Activated CD8-positive, alpha-beta memory T cell treated with anti-CD3 and anti-CD28 coated beads, Interleukin-2, amount 50 U/mL, for 24 hours (primary cell): ENCODE data around the gene FAM47B.

ENCODE experiments used
- DNase-seq: peaks from one replicate; pipeline ENCODE4 v3.0.0-alpha.2; 2020; ENCODE audit errors: extremely low read depth

FAM47B gene

GRCh38 chrX:34942496-34942895, at the start of gene FAM47B:
TSS of gene FAM47B (plus strand) at chrX:34942796. CDS start at chrX:34942832, 36 bp downstream.
- no peak for DNase-seq

GRCh38 chrX:34893741-34894140, 48.9 kb upstream of the FAM47B start:
- no peak for DNase-seq

GRCh38 chrX:34900691-34901090, 41.9 kb upstream of the FAM47B start:
- DNase-seq, result no peak

GRCh38 chrX:34901761-34902160, 40.8 kb upstream of the FAM47B start:
- DNase-seq, result no peak

- no peak for DNase-seq
These were observed 39.3 kb upstream of the FAM47B start for GRCh38 chrX:34903316-34903715.

GRCh38 chrX:34909151-34909550, 33.4 kb upstream of the FAM47B start:
- DNase-seq, result no peak

GRCh38 chrX:34915463-34916225, 27.0 kb upstream of the FAM47B start:
- DNase-seq, result no peak

- no peak for DNase-seq
These were observed 25.4 kb upstream of the FAM47B start for GRCh38 chrX:34917146-34917545.

- DNase-seq, result no peak
These were observed 24.4 kb upstream of the FAM47B start for GRCh38 chrX:34918091-34918736.

GRCh38 chrX:34918856-34919255, 23.7 kb upstream of the FAM47B start:
- no peak for DNase-seq

- no peak for DNase-seq
These were observed 14.7 kb upstream of the FAM47B start for GRCh38 chrX:34927866-34928265.

GRCh38 chrX:34943235-34943634, 639 bp downstream of the FAM47B start:
- DNase-seq, result no peak

- DNase-seq, result no peak
These were observed 14.3 kb downstream of the FAM47B start for GRCh38 chrX:34956916-34957315.

- no peak for DNase-seq
These were observed 19.1 kb downstream of the FAM47B start for GRCh38 chrX:34961662-34962061.

- DNase-seq, result no peak
These were observed 29.6 kb downstream of the FAM47B start for GRCh38 chrX:34972206-34972605.

- DNase-seq, result no peak
These were observed 35.6 kb downstream of the FAM47B start for GRCh38 chrX:34978171-34978570.

GRCh38 chrX:34987646-34988045, 45.0 kb downstream of the FAM47B start:
- DNase-seq, result no peak
